ENCODE data around the gene SARDH.

The SARDH gene

GRCh38 chr9:133735415-133735775, 2.8 kb downstream of the SARDH start:
- no peak overlapping the region for H3K27ac ChIP-seq
- no peak for TF ChIP-seq CTCF (IDR thresholded peaks at IDR 0.05)
- DNase-seq (ENCODE audit: low spot score), result peak; percentile 56
- H3K4me3 ChIP-seq, result no peak overlapping the region

DNA sequence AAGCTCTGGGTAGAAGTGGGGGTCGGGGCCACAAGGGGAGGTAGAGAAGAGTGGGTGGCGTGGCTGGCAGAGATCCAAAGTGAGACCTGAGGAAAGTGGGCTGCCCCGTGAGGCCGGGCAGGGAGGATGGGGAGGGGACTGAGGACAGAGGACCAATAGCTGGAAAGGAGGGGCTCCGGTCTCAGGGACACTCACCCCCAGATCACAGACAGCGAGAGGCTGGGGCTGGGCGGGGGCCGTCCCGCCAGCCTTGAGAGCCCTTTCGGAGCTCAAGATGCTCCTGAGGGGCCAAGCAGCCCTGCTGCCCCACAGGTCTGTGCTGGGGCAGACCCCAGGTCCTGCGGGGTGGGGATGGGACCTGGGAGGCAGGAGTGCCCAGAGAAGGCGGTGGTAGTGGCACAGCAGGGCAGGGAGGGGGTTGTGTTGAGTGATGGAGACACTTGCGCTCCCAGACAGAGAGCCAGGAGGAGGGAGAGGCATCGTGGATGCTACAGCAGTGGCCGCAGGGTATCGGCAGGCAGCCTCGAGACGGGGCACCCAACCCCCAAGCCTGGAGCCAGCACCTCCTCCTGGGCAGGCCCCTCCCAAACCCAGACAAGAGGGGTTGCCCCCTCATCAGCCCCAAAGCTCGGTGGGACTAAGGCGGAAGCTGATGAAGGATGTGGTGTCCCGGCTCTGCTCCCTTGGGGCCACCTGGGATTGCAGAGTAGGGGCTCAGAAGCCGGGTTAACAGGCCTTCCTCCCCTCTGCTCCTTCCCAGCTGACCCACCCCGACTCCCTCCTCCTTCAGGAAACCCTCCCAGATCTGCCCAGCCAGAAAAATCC, 3.4 kb downstream of the SARDH start:
- Histone ChIP-seq H3K4me3 (no peak overlapping the region), H3K27ac (no peak overlapping the region)
- peak; percentile 72 for DNase-seq (ENCODE audit: low spot score)
- TF ChIP-seq CTCF (IDR thresholded peaks at IDR 0.05), result no peak

- Histone ChIP-seq H3K27ac (no peak overlapping the region), H3K4me3 (no peak overlapping the region)
- DNase-seq (ENCODE audit: low spot score), result peak; percentile 43
- TF ChIP-seq CTCF (IDR thresholded peaks at IDR 0.05), result no peak
Measured at GRCh38 chr9:133733796-133734533, 4.2 kb downstream of the SARDH start.

DNA sequence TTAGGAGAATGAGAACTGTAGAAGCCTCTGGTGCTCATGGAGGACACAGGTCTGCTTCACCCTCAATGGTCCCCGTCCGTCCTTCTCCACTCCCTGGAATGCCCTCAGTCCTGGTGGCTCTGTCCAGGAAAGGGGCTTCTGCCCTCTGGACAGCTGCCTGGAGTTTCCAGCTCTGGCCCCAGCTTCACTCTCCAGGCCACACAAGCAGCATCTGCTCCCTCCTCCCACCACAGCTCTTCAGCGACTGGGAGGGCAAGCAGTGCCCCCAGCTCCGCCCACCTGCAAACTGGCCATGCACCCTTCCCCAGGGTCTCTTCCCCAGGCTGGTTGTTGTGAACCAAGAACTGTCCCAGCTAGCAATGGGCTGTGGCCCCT, 4.7 kb downstream of the SARDH start:
- peak; percentile 35 for DNase-seq (ENCODE audit: low spot score)
- TF ChIP-seq CTCF (IDR thresholded peaks at IDR 0.05), result no peak
- H3K4me3 ChIP-seq, result no peak overlapping the region
- H3K27ac ChIP-seq, result no peak overlapping the region

DNA sequence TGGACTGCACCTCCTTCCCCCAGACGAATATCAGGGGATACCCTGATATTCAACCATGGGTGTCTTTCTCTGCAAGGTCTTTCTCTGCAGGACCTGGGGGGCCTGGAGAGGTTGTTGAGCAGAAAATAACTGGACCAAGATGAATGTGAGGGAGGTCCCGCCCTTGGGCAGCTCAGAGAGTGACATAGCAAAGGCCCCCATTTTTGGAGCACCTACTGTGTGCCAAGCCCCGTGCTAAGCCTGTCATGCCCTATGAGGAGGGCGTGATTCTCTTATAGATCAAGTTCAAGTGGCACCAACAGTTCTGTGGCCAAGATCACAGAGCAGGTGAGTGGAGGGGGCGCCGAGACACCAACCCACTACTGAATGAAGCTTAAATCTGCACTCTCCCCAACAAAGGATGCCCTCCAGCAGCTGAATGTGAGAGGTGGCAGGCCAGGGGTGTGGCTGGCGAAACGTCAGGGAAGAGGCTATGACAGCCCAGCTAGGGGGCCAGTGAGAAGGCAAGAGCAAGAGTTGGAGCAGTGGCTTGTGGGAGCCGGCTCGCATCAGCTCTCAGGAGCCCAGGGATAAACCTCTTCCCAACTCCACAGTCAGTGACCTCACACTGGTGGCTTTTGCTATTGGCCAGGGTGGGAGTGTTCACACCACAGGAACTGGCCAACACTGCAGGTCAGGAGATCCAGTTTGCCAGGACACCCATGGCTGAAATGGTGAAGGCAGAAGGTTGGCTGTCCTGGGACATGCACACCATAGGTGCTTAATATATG, 5.3 kb downstream of the SARDH start:
- H3K27ac ChIP-seq, result no peak overlapping the region
- DNase-seq (ENCODE audit: low spot score), result peak; percentile 54
- H3K4me3 ChIP-seq, result no peak overlapping the region
- no peak for TF ChIP-seq CTCF (IDR thresholded peaks at IDR 0.05)

- DNase-seq (ENCODE audit: low spot score), result peak; percentile 62
- TF ChIP-seq CTCF (IDR thresholded peaks at IDR 0.05), result no peak
- Histone ChIP-seq H3K27ac (no peak overlapping the region), H3K4me3 (no peak overlapping the region)
Measured at GRCh38 chr9:133731876-133732638, 6.1 kb downstream of the SARDH start.

Measured in coronary artery (tissue), 2 donors.